ENCODE measurements around the gene FAP.

GRCh38 chr2:162221064-162221463 lies 22.2 kb downstream of the FAP start:
- TF ChIP-seq CTCF (IDR thresholded peaks at IDR 0.05) = peak; percentile 60 to 86 (median 66)
- no peak for TF ChIP-seq POLR2A (IDR thresholded peaks at IDR 0.05)

Data from thyroid gland (tissue), 4 donors.